ENCODE measurements around the gene S1PR1.
"Not testable (repeated sequence)": the region's sequence is repeated elsewhere in the genome, so short reads cannot be mapped to it uniquely, and the experiment has no call there.

Gene S1PR1

DNA sequence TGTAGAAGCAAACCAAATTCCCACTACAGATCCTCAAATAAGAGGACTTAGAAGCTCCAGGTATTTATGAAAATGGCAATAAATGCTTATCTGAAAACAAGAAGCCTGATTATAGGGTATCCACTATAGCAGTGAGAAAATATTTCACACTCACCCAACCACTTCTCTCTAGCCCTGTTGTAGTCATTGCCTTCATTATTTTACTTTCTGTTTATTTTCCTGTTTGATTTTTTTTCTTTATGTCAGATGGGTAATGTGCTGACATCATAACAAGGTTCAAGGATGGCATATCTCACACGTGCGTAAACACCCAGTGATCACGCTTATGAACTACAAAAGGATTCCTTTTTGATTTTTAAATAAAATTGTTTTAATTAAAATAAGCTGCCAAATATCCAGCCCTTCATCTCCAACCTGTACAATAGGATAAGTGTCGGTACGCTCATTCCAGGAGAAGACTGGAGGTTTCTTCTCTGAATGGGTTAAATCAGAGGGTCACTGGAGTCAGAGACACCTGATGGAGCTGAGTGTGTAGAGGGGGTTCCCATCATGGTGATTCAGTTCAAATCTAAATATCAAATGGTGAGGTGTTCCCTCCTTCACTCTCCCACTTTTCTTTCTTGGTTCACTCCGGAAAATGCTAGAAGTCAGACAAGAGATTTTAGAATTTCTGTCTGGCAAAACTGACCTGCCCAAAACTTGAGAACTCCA is 8.2 kb upstream of the S1PR1 start:
- no peaks in the 10 kb centered on the region for H3K79me2 ChIP-seq
- H2AFZ ChIP-seq: no peak overlapping the region
- no peaks in the 10 kb centered on the region for H3K36me3 ChIP-seq (ENCODE audit: control insufficient read depth, insufficient read depth, low read length)
- no peaks in the 10 kb centered on the region for H3K9me3 ChIP-seq (ENCODE audit: control insufficient read depth, low read length)
- TF ChIP-seq, protein P1, sequence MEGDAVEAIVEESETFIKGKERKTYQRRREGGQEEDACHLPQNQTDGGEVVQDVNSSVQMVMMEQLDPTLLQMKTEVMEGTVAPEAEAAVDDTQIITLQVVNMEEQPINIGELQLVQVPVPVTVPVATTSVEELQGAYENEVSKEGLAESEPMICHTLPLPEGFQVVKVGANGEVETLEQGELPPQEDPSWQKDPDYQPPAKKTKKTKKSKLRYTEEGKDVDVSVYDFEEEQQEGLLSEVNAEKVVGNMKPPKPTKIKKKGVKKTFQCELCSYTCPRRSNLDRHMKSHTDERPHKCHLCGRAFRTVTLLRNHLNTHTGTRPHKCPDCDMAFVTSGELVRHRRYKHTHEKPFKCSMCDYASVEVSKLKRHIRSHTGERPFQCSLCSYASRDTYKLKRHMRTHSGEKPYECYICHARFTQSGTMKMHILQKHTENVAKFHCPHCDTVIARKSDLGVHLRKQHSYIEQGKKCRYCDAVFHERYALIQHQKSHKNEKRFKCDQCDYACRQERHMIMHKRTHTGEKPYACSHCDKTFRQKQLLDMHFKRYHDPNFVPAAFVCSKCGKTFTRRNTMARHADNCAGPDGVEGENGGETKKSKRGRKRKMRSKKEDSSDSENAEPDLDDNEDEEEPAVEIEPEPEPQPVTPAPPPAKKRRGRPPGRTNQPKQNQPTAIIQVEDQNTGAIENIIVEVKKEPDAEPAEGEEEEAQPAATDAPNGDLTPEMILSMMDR (IDR thresholded peaks at IDR 0.05): no peak
- no peak overlapping the region for H3K9ac ChIP-seq
- H3K27ac ChIP-seq: no peak overlapping the region
- no peak overlapping the region for H3K4me3 ChIP-seq (ENCODE audit: low read depth, low read length)
- H3K4me2 ChIP-seq (ENCODE audit: low read length): no peak overlapping the region
- H3K4me1 ChIP-seq: no peaks in the 10 kb centered on the region
- H3K27me3 ChIP-seq (ENCODE audit: control insufficient read depth, insufficient read depth, low read length): no peaks in the 10 kb centered on the region

DNA sequence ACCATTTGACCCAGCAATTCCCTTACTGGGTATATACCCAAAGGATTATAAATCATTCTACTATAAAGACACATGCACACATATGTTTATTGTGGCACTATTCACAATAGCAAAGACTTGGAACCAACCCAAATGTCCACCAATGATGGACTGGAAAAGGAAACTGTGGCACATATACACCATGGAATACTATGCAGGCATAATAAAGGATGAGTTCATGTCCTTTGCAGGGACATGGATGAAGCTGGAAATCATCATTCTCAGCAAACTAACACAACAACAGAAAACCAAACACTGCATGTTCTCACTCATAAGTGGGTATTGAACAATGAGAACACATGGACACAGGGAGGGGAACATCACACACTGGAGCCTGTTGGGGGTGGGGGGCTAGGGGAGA is 4.6 kb upstream of the S1PR1 start:
- H2AFZ ChIP-seq, H3K27ac ChIP-seq: not testable (repeated sequence)

DNA sequence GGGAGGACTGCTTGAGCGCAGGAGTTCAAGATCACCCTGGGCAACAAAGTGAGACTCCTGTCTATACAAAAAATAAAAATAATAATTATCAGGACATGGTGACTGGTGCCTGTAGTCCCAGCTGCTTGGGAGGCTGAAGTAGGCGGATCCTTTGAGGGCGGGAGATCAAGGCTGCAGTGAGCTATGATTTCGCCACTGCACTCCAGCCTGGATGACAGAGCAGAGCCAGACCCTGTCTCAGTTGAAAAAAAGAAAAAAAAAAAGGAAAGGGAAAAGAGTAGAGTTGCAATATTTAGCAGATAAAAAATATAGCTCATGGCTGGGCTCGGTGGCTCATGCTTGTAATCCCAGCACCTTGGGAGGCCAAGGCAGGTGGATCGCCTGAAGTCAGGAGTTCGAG is 3.3 kb upstream of the S1PR1 start:
- TF ChIP-seq, protein P1 (IDR thresholded peaks at IDR 0.05): no peak
- Histone ChIP-seq H3K4me3 (ENCODE audit: low read depth, low read length) (no peak overlapping the region), H3K4me2 (ENCODE audit: low read length) (no peak overlapping the region), H3K9me3 (ENCODE audit: control insufficient read depth, low read length) (no peaks in the 10 kb centered on the region), H3K27me3 (ENCODE audit: control insufficient read depth, insufficient read depth, low read length) (no peaks in the 10 kb centered on the region), H2AFZ (no peak overlapping the region), H3K9ac (no peak overlapping the region), H3K36me3 (ENCODE audit: control insufficient read depth, insufficient read depth, low read length) (no peaks in the 10 kb centered on the region), H3K4me1 (no peaks in the 10 kb centered on the region), H3K79me2 (no peaks in the 10 kb centered on the region), H3K27ac (no peak overlapping the region)

More for the DNA sequence above, 4.6 kb upstream of the S1PR1 start:
- not testable (repeated sequence) for H3K4me3 ChIP-seq (ENCODE audit: low read depth, low read length); H3K9me3 ChIP-seq (ENCODE audit: control insufficient read depth, low read length); H3K27me3 ChIP-seq (ENCODE audit: control insufficient read depth, insufficient read depth, low read length); H3K4me1 ChIP-seq; H3K4me2 ChIP-seq (ENCODE audit: low read length); H3K79me2 ChIP-seq; H3K9ac ChIP-seq; H3K36me3 ChIP-seq (ENCODE audit: control insufficient read depth, insufficient read depth, low read length)

DNA sequence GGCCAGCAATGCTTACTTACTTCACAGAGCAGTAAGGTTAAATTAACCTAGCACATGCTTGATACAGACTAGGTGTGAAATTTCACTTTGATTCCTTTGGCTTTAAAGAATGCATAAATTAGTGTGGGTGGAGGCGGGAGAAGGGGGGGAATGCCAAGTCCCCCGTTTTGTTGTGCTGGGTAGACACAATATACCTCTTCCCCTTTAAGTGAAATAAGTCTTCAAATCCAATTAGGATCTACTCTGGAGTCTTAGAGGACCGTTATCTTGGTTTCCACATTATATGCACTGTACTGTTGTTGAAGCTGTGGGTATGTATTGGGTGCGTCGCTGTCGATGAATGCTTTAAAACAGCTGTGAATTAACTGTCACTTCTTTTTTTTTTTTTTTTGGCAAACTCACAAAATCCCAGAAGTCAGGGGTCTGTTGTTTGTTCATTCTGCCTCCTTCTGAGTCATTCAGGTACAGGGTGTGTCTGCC is 1.6 kb upstream of the S1PR1 start:
- Histone ChIP-seq H3K4me3 (ENCODE audit: low read depth, low read length) (peak overlapping the region; percentile 76), H3K27ac (peak overlapping the region; percentile 78)

DNA sequence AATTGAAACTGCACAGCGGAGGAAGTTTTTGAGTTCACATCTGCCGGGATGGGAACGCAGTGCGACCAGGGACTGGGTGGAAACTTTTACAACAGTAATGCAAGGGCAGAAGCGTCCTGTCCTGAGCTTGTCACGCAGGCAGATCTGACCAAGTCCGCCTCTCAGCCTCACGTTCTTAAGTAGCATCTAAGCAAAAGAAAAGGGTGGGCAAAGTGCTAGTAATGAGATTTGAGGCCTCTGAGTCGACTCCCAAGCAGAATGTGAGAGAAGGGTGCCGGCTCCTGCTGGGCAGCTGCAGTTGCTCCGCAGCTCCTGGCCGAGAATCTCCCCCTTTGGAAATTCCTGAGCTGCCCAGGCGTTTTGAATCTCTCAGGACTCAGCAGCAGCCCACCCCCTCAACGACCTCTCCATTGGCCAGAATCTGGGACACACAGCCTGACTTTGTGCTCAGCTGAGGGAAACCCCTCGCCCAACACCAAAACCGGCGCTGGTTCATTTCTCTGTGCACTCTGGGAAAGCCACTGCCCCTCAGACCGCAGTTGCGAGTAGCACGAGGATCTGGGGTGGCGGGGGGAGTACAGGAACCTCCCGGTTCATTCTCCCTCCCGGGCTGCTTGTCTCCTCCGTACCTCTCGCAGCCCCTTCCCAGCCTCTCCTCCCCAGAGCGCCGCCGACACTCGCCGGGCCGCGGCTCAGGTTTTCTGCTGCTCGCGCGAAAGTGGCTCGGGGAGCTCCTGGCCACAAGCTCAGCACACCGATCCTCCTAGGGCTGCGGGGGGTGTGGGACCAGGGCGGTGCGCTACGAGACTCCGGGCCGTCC is 913 bp upstream of the S1PR1 start:
- TF ChIP-seq, protein P1 (IDR thresholded peaks at IDR 0.05): no peak
- no peaks in the 10 kb centered on the region for H3K4me1 ChIP-seq
- H3K4me2 ChIP-seq (ENCODE audit: low read length): peak overlapping the region; percentile 81
- H3K9me3 ChIP-seq (ENCODE audit: control insufficient read depth, low read length): no peaks in the 10 kb centered on the region
- H3K27ac ChIP-seq: peak overlapping the region; percentile 78
- no peaks in the 10 kb centered on the region for H3K27me3 ChIP-seq (ENCODE audit: control insufficient read depth, insufficient read depth, low read length)
- peak overlapping the region; percentile 76 for H3K4me3 ChIP-seq (ENCODE audit: low read depth, low read length)
- H3K9ac ChIP-seq: no peak overlapping the region
- H3K79me2 ChIP-seq: no peaks in the 10 kb centered on the region
- H3K36me3 ChIP-seq (ENCODE audit: control insufficient read depth, insufficient read depth, low read length): no peaks in the 10 kb centered on the region
- peak overlapping the region; percentile 71 for H2AFZ ChIP-seq

More for the DNA sequence above, 1.6 kb upstream of the S1PR1 start:
- Histone ChIP-seq H3K4me1 (no peaks in the 10 kb centered on the region), H2AFZ (peak overlapping the region; percentile 71), H3K9me3 (ENCODE audit: control insufficient read depth, low read length) (no peaks in the 10 kb centered on the region), H3K4me2 (ENCODE audit: low read length) (peak overlapping the region; percentile 81), H3K79me2 (no peaks in the 10 kb centered on the region), H3K27me3 (ENCODE audit: control insufficient read depth, insufficient read depth, low read length) (no peaks in the 10 kb centered on the region), H3K36me3 (ENCODE audit: control insufficient read depth, insufficient read depth, low read length) (no peaks in the 10 kb centered on the region), H3K9ac (no peak overlapping the region)
- TF ChIP-seq, protein P1 (IDR thresholded peaks at IDR 0.05): no peak

All from parathyroid adenoma (tissue), 2 donors.